Measurements from ENCODE around the gene ARFGAP3.

The ARFGAP3 gene

GRCh38 chr22:42856865-42857704 is at the start of gene ARFGAP3:
Gene ARFGAP3, minus strand, starts transcription at chr22:42857273. Its CDS starts 91 bp downstream, at chr22:42857182.
- peak; percentile 90 for DNase-seq (ENCODE audit: low read depth, low spot score)

- no peak for DNase-seq (ENCODE audit: low read depth, low spot score)
Observed at GRCh38 chr22:42905702-42906183, 48.7 kb upstream of the ARFGAP3 start.

- no peak for DNase-seq (ENCODE audit: low read depth, low spot score)
Observed at GRCh38 chr22:42905217-42905616, 48.1 kb upstream of the ARFGAP3 start.

- no peak for DNase-seq (ENCODE audit: low read depth, low spot score)
Observed at GRCh38 chr22:42904050-42904449, 47.0 kb upstream of the ARFGAP3 start.

GRCh38 chr22:42902875-42903510 is 45.9 kb upstream of the ARFGAP3 start:
- DNase-seq (ENCODE audit: low read depth, low spot score): no peak

GRCh38 chr22:42901790-42902508 is 44.9 kb upstream of the ARFGAP3 start:
- no peak for DNase-seq (ENCODE audit: low read depth, low spot score)

- no peak for DNase-seq (ENCODE audit: low read depth, low spot score)
Observed at GRCh38 chr22:42897960-42898359, 40.9 kb upstream of the ARFGAP3 start.

GRCh38 chr22:42895541-42895981 is 38.5 kb upstream of the ARFGAP3 start:
- DNase-seq (ENCODE audit: low read depth, low spot score): no peak

GRCh38 chr22:42895087-42895486 is 38.0 kb upstream of the ARFGAP3 start:
- no peak for DNase-seq (ENCODE audit: low read depth, low spot score)

- DNase-seq (ENCODE audit: low read depth, low spot score): no peak
Observed at GRCh38 chr22:42893371-42894150, 36.5 kb upstream of the ARFGAP3 start.

GRCh38 chr22:42892571-42893316 is 35.7 kb upstream of the ARFGAP3 start:
- DNase-seq (ENCODE audit: low read depth, low spot score): no peak

GRCh38 chr22:42892156-42892555 is 35.1 kb upstream of the ARFGAP3 start:
- DNase-seq (ENCODE audit: low read depth, low spot score): no peak

GRCh38 chr22:42891696-42892095 is 34.6 kb upstream of the ARFGAP3 start:
- DNase-seq (ENCODE audit: low read depth, low spot score): no peak

- no peak for DNase-seq (ENCODE audit: low read depth, low spot score)
Observed at GRCh38 chr22:42891008-42891407, 33.9 kb upstream of the ARFGAP3 start.

- DNase-seq (ENCODE audit: low read depth, low spot score): no peak
Observed at GRCh38 chr22:42889304-42889703, 32.2 kb upstream of the ARFGAP3 start.

GRCh38 chr22:42887523-42888507 is 30.7 kb upstream of the ARFGAP3 start:
- no peak for DNase-seq (ENCODE audit: low read depth, low spot score)

GRCh38 chr22:42887120-42887519 is 30.0 kb upstream of the ARFGAP3 start:
- DNase-seq (ENCODE audit: low read depth, low spot score): no peak

GRCh38 chr22:42885446-42885845 is 28.4 kb upstream of the ARFGAP3 start:
- no peak for DNase-seq (ENCODE audit: low read depth, low spot score)

GRCh38 chr22:42884616-42885375 is 27.7 kb upstream of the ARFGAP3 start:
- DNase-seq (ENCODE audit: low read depth, low spot score): no peak
